ENCODE data around the gene ATP5F1E.
"Not testable (repeated sequence)": the region's sequence is repeated elsewhere in the genome, so short reads cannot be mapped to it uniquely, and the experiment has no call there.

The ATP5F1E gene

GRCh38 chr20:59043698-59044097, 11.6 kb upstream of the ATP5F1E start:
- intact Hi-C loops (cut with DNase I; ENCODE audit: low total_unique reads), result no loop called here
- no peaks in the 10 kb centered on the region for H3K27me3 ChIP-seq
- DNase-seq, result no peak
- no peak overlapping the region for H3K27ac ChIP-seq
- H3K4me1 ChIP-seq, result peaks cover 0 to 33% (median 17%) of the 10 kb centered on the region in 4 donors
- H3K36me3 ChIP-seq, result peaks cover 0 to 5% (median 0%) of the 10 kb centered on the region in 3 donors
- H3K9me3 ChIP-seq, result no peaks in the 10 kb centered on the region
- no peak overlapping the region for H3K4me3 ChIP-seq
- TF ChIP-seq CTCF (IDR thresholded peaks at IDR 0.05), result no peak

- Histone ChIP-seq H3K27ac (peak overlapping the region; percentile 73 to 76), H3K4me3 (peak overlapping the region; percentile 70 to 78), H3K27me3 (no peaks in the 10 kb centered on the region), H3K9me3 (no peaks in the 10 kb centered on the region), H3K36me3 (peaks cover 3 to 7% (median 3%) of the 10 kb centered on the region in 3 donors), H3K4me1 (peaks cover 0 to 33% (median 17%) of the 10 kb centered on the region in 4 donors)
- peak; percentile 86 to 95 for DNase-seq
- TF ChIP-seq CTCF (IDR thresholded peaks at IDR 0.05), result peak in 1 of 2 experiments; percentile 29
- intact Hi-C loops (cut with DNase I; ENCODE audit: low total_unique reads), result no loop called here
These were observed 10.9 kb upstream of the ATP5F1E start for GRCh38 chr20:59042796-59043631.

DNA sequence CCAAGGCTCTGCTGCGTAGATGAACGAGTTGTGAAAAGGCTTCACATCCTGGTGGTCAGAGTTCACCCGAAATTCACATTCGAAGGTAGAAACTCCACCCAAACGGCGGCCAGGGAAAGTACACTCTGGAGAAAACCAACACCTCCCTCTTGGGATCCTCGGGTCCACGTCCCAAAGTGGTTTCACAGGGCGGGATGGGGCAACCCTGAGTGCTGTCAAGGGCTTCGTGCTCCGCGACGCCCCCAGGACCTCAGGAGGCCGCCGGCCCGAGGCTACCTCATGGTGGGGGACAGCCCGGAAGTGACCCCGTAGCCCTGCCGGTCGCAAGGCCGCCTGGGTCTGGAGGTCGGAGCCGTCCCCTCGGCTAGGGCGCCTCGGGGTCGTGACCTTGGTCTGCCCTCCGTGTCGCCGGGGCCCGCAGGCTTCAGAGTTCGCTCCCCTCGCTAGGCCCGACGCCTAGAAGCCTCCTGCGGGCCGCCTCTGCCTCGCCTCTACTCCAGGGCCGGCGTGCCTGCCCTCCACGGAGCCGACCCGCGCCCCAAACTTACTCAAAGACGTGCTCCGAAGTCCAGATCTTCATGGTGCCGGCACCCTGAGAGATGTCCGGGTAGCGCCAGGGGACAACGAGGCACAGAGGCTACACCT, 10.1 kb upstream of the ATP5F1E start, which contains the start of gene PRELID3B:
TSS of gene PRELID3B (minus strand) at position 636 of the 645 bp plus-strand sequence. CDS start at position 580, 56 bp downstream.
- Histone ChIP-seq H3K36me3 (peaks cover 9 to 14% (median 11%) of the 10 kb centered on the region in 3 donors), H3K9me3 (no peaks in the 10 kb centered on the region), H3K27me3 (no peaks in the 10 kb centered on the region), H3K4me3 (peak within 1 kb of the TSS; percentile 70 to 78), H3K27ac (peak within 1 kb of the TSS; percentile 73 to 76), H3K4me1 (peaks cover 0 to 33% (median 17%) of the 10 kb centered on the region in 4 donors)
- intact Hi-C loops (cut with DNase I; ENCODE audit: low total_unique reads), result no loop called here
- no peak for TF ChIP-seq CTCF (IDR thresholded peaks at IDR 0.05)
- DNase-seq, result peak; percentile 31 to 70

DNA sequence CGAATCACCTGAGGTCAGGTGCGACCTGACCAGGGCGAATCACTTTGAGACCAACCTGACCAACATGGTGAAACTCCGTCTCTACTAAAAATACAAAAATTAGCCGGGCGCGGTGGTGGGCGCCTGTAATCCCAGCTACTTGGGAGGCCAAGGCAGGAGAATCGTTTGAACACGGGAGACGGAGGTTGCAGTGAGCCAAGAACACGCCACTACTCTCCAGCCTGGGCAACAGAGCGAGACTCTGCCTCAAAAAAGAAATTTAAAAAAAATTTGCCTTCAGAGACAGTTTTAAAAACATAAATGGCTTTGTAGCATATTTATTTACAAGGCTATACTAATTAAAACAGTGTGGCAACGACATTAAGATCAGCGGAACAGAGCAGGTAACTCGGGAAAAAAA, 9.4 kb upstream of the ATP5F1E start:
- Histone ChIP-seq H3K36me3 (peaks cover 11 to 22% (median 15%) of the 10 kb centered on the region in 3 donors), H3K4me1 (peaks cover 0 to 33% (median 17%) of the 10 kb centered on the region in 4 donors), H3K4me3 (peak overlapping the region; percentile 70 to 78)
- DNase-seq; intact Hi-C loops (cut with DNase I; ENCODE audit: low total_unique reads); H3K27ac ChIP-seq; H3K27me3 ChIP-seq; H3K9me3 ChIP-seq: not testable (repeated sequence)

DNA sequence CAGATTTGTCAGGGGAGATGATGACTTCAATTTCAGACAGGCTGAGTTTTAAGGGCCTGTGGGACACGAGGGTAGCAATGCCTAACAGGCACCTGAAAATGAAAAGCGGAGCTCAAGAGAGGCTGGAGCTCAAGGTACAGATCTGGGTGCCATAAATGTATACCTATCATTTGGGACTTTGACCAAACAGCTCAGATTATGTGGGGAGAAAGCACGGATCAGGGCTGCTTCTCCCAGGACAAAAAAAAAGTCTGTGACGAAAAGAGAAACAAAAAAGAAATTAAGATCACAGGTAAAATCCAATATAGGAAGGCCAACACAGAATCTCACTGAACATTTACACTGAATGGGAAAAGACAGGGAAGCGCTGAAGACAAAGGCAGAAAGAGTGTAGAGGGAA, 8.5 kb upstream of the ATP5F1E start:
- Histone ChIP-seq H3K4me1 (peaks cover 0 to 33% (median 17%) of the 10 kb centered on the region in 4 donors), H3K27ac (no peak overlapping the region), H3K27me3 (no peaks in the 10 kb centered on the region), H3K9me3 (no peaks in the 10 kb centered on the region), H3K36me3 (peaks cover 18 to 30% (median 23%) of the 10 kb centered on the region in 3 donors), H3K4me3 (no peak overlapping the region)
- DNase-seq, result no peak
- intact Hi-C loops (cut with DNase I; ENCODE audit: low total_unique reads), result no loop called here
- no peak for TF ChIP-seq CTCF (IDR thresholded peaks at IDR 0.05)

DNA sequence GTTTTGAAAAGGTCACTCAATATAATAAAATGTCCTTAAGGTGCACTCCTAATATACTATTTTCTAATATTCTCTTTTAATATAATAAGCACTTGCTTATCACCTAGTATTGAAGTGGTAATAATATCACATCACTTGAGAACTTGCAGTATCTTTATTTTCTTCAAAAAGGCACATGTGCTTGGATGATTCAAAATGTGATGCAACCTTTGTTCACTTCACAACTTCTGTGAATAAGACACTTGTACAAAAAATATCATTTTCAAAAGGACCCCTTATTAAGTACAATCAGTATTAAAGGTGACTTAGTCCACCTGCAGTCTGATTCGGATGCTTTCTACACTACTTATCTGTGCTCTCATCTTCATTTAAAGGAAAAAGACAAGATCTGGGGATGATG, 7.1 kb upstream of the ATP5F1E start:
- TF ChIP-seq CTCF (IDR thresholded peaks at IDR 0.05), result no peak
- intact Hi-C loops (cut with DNase I; ENCODE audit: low total_unique reads), result no loop called here
- H3K27ac ChIP-seq, result no peak overlapping the region

More for the DNA sequence above, 7.1 kb upstream of the ATP5F1E start:
- no peaks in the 10 kb centered on the region for H3K9me3 ChIP-seq
- no peak for DNase-seq
- no peaks in the 10 kb centered on the region for H3K27me3 ChIP-seq
- peaks cover 23 to 44% (median 31%) of the 10 kb centered on the region in 3 donors for H3K36me3 ChIP-seq
- no peak overlapping the region for H3K4me3 ChIP-seq
- H3K4me1 ChIP-seq, result peaks cover 0 to 33% (median 17%) of the 10 kb centered on the region in 4 donors

All from tibial artery (tissue), 4 donors.